HAP-1 (cell line): ENCODE measurements around the gene HIGD2A.

ENCODE experiments used
- DNase-seq, 2 experiments: peaks; one replicate each; pipeline ENCODE4 v3.0.0-alpha.2; 2016 to 2020; ENCODE audit warnings: low spot score in 2 of 2
- H3K27me3 ChIP-seq: fragments of 250-450 bp; sonication (Bioruptor Pico); 2 replicates; pipeline ENCODE4 v1.5.1; 2020; ENCODE audit warnings: low read depth, mild to moderate bottlenecking, moderate library complexity
- H3K36me3 ChIP-seq: fragments of 250-450 bp; sonication (Bioruptor Pico); replicated peaks from 2 replicates; pipeline ENCODE4 v1.5.1; 2020; ENCODE audit warnings: mild to moderate bottlenecking
- H3K4me1 ChIP-seq: fragments of 250-450 bp; sonication (Bioruptor Pico); 2 replicates; pipeline ENCODE4 v1.5.1; 2020; ENCODE audit warnings: mild to moderate bottlenecking
- H3K4me3 ChIP-seq: fragments of 250-450 bp; sonication (Bioruptor Pico); 2 replicates; pipeline ENCODE4 v1.5.1; 2020; ENCODE audit warnings: mild to moderate bottlenecking, moderate library complexity
- H3K9me3 ChIP-seq: fragments of 250-450 bp; sonication (Bioruptor Pico); 2 replicates; pipeline ENCODE4 v1.5.1; 2020; ENCODE audit warnings: mild to moderate bottlenecking, moderate library complexity
- in situ Hi-C: fragments of 300-500 bp; cut with MboI; formaldehyde crosslinking; loops from 3 replicates; pipeline ENCODE4 v1.14.3; 2020; ENCODE audit warnings: low sequenced_read_pairs, inconsistent platforms, mixed read lengths

The HIGD2A gene

GRCh38 chr5:176425138-176425537, 36.6 kb downstream of the HIGD2A start:
- H3K9me3 ChIP-seq, result peaks cover 8% of the 10 kb centered on the region
- in situ Hi-C loops, result no loop called here
- no peak overlapping the region for H3K4me3 ChIP-seq
- DNase-seq, result no peak
- peaks cover 13% of the 10 kb centered on the region for H3K4me1 ChIP-seq
- no peaks in the 10 kb centered on the region for H3K36me3 ChIP-seq
- no peaks in the 10 kb centered on the region for H3K27me3 ChIP-seq

- no peaks in the 10 kb centered on the region for H3K27me3 ChIP-seq
- in situ Hi-C loops, result no loop called here
- no peak overlapping the region for H3K4me3 ChIP-seq
- peaks cover 13% of the 10 kb centered on the region for H3K4me1 ChIP-seq
- DNase-seq, result peak in 1 of 2 experiments; percentile 47
- H3K36me3 ChIP-seq, result no peaks in the 10 kb centered on the region
- H3K9me3 ChIP-seq, result peaks cover 4% of the 10 kb centered on the region
These were observed 37.2 kb downstream of the HIGD2A start for GRCh38 chr5:176425791-176426190.

DNA sequence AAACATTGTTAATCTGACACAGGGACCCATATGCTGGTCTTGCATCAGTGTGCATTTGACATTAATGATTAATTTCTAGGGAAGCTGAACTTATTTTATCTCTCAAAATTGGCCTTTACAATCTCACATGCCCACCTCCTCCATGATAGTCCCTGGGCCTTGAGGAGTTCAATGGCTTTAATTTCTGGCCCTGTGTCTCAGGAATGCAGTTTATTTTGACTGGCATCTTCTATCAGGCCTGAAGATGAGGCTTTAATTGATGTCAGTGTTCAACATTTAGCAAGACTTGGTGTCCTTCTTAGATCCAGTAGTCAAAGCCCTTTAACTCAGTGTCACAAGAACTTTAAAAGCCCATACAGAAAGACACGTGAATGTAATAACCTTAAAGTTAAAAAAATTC, 38.3 kb downstream of the HIGD2A start:
- H3K4me1 ChIP-seq, result peaks cover 13% of the 10 kb centered on the region
- no peaks in the 10 kb centered on the region for H3K27me3 ChIP-seq
- in situ Hi-C loops, result no loop called here

DNA sequence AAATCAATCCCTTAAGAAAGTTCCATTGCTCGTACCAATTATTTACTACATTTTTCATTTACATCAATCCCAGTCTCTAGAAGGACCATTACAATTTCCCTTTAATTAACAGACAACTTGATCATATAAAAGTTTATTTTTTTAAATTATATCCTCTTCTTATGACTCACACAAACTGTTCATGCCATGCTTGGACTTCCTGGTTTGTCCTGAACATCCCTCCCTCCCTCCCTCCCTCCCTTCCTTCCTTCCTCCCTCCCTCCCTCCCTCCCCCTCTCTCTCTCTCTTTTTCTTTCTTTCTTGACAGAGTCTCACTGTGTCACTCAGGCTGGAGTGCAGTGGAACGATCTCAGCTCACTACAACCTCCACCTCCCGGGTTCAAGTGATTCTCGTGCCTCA, 39.4 kb downstream of the HIGD2A start:
- Histone ChIP-seq H3K4me3 (no peak overlapping the region), H3K27me3 (no peaks in the 10 kb centered on the region), H3K4me1 (peaks cover 13% of the 10 kb centered on the region), H3K36me3 (no peaks in the 10 kb centered on the region), H3K9me3 (no peaks in the 10 kb centered on the region)
- DNase-seq, result no peak
- in situ Hi-C loops, result no loop called here

More for the DNA sequence above, 38.3 kb downstream of the HIGD2A start:
- DNase-seq, result no peak
- H3K9me3 ChIP-seq, result no peaks in the 10 kb centered on the region
- no peaks in the 10 kb centered on the region for H3K36me3 ChIP-seq
- H3K4me3 ChIP-seq, result no peak overlapping the region

DNA sequence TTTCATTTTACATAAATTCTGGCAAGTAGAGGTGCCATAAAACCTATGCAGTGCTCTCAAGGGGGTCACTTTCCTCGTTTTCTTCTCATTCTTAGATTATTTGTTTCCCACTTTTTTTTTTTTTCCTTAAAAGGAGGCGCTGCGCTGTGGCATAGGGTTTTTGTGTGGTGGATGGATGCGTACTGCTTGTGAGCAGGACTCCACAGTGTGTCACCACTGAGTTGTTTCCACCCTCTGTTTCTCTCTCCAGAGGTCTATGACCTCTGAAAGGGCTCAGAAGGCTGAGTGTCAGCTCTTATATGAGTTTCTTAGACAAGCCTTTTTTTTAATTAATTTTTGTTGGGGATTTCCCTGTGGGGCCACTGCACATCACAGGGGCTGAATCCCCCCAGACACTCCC, 41.4 kb downstream of the HIGD2A start:
- in situ Hi-C loops, result no loop called here
- H3K4me1 ChIP-seq, result peaks cover 13% of the 10 kb centered on the region
- no peaks in the 10 kb centered on the region for H3K9me3 ChIP-seq
- no peak for DNase-seq
- H3K4me3 ChIP-seq, result no peak overlapping the region
- no peaks in the 10 kb centered on the region for H3K27me3 ChIP-seq
- no peaks in the 10 kb centered on the region for H3K36me3 ChIP-seq

DNA sequence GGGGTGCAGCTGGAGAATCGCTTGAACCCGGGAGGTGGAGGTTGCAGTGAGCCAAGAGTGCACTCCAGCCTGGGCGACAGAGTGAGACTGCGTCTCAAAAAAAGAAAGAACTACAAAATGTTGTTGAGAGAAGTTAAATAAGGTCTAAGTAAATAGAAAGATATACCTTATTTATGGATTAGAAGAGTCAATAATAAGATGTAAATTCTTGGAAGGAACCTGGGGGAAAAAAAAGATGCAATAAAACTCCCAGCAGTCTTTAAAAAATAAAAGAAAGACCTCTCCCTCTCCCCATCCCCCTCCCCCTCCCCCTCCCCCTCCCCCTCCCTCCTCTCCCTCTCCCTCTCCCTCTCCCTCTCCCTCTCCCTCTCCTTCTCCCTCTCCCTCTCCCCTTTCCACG, 44.2 kb downstream of the HIGD2A start:
- no peak overlapping the region for H3K4me3 ChIP-seq
- peaks cover 7% of the 10 kb centered on the region for H3K4me1 ChIP-seq
- H3K27me3 ChIP-seq, result no peaks in the 10 kb centered on the region
- in situ Hi-C loops, result no loop called here
- no peaks in the 10 kb centered on the region for H3K9me3 ChIP-seq
- no peak for DNase-seq
- H3K36me3 ChIP-seq, result no peaks in the 10 kb centered on the region

GRCh38 chr5:176436656-176437055, 48.1 kb downstream of the HIGD2A start:
- no peaks in the 10 kb centered on the region for H3K36me3 ChIP-seq
- H3K27me3 ChIP-seq, result no peaks in the 10 kb centered on the region
- no peaks in the 10 kb centered on the region for H3K9me3 ChIP-seq
- in situ Hi-C loops, result no loop called here
- DNase-seq, result no peak
- peaks cover 20% of the 10 kb centered on the region for H3K4me1 ChIP-seq
- H3K4me3 ChIP-seq, result no peak overlapping the region

- DNase-seq, result no peak
- H3K36me3 ChIP-seq, result no peaks in the 10 kb centered on the region
- H3K4me1 ChIP-seq, result peaks cover 32% of the 10 kb centered on the region
- no peak overlapping the region for H3K4me3 ChIP-seq
- no peaks in the 10 kb centered on the region for H3K27me3 ChIP-seq
- in situ Hi-C loops, result no loop called here
- H3K9me3 ChIP-seq, result no peaks in the 10 kb centered on the region
These were observed 50.6 kb downstream of the HIGD2A start for GRCh38 chr5:176438959-176439757.
